NCI-H226 (cell line): ENCODE results near the gene OAF.

ENCODE experiments used
- DNase-seq: peaks from one replicate; pipeline ENCODE4 v3.0.0-alpha.2; 2015

The OAF gene

DNA sequence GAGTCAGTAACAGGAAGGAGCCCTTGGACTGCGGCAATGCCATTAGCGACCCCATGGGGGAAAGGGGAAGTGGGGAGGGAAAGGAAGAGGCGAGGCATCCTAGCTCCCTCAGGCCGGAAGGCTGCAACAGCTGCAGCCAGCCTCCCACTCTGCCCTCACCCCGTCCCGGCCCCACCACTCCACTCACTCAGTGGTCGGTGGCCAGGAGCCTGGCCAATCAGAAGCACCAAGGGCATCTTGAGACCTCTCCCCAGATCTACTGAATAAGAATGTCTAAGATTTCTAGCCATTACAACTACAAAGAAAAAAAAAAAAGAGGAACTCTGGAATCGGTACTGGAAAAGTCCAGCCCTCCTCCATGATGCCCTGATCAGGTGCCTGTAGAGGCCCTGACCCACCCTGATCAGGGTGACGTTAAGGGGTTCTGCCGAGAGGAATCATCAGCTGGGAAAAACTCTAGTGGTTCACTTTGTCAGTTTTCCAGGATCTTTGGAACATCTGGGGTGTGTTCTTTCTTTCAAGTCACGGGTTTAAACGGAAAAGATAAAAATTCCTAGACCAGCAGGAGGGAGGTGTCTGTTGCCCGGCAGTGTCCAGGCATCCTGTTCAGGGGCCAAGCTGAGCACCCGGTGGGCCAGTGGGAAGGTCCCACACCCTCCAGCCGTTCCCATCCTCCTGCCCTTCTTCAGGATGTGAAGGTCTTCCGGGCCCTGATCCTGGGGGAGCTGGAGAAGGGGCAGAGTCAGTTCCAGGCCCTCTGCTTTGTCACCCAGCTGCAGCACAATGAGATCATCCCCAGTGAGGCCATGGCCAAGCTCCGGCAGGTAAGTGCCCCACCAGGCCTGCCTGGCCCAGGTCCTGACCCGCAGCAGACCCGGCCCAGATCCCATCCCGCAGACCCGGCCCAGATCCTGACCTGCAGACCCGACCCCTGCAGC lies 14.4 kb downstream of the OAF start:
- no peak for DNase-seq

DNA sequence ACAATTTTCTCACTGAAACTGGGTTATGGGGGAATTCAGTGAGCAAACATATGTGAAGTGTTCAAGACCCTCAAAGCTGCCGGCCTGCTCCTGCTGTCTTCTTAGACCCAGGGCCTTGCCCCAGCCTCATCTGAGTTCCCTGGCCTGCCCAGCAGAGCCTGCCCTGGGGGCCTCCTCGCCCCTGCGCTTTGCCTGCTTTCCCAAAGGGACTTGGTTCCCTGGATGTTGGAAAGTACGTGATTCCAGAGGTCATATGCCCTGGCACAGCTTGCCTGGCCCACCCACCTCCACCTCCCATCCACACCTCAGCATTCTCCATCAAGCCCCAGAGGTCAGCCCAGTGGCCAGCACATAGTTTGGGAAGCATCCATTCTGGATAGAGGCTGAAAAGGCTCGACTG lies 15.4 kb downstream of the OAF start:
- no peak for DNase-seq

DNA sequence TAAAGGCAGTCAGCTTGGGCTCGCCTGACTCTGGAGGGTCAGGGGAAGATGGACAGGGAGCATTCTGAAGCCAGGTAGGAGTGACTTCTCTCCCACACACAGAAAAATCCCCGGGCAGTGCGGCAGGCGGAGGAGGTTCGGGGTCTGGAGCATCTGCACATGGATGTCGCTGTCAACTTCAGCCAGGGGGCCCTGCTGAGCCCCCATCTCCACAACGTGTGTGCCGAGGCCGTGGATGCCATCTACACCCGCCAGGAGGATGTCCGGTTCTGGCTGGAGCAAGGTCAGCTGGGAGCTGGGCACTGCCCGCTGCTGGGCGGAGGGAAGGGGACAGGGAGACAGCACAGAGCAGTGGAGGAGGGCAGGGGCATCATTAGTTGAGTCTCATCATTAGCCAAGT lies 15.9 kb downstream of the OAF start:
- no peak for DNase-seq

DNA sequence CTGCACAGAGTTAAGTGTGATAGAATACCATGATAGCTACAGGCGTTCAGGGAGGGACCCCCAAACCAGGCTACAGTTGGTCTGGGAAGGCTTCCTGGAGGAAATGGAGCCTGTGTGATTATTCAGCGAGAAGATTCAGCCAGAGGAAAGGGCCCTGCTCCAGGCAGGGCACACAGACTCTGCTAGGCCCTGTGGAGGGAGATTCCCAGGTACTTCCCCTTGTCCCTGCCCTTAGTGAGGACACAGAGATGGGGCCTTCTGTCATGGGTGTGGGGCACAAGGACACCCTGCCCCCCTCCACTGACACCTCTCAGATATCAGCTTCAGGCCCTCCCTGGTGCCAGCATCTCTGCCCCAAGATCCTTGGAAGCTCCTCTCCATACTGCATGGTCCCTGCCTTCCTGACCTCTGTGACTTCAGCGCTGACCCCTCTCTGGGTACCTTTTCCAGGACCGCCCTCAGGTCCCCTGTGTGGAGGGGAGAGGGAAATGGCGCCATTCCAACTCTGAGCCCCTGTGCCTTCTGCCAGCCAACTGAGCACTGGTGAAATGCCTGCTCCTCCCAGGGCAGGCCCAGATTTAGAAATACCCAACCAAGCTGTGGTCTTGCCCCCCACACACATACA lies 16.5 kb downstream of the OAF start:
- no peak for DNase-seq

DNA sequence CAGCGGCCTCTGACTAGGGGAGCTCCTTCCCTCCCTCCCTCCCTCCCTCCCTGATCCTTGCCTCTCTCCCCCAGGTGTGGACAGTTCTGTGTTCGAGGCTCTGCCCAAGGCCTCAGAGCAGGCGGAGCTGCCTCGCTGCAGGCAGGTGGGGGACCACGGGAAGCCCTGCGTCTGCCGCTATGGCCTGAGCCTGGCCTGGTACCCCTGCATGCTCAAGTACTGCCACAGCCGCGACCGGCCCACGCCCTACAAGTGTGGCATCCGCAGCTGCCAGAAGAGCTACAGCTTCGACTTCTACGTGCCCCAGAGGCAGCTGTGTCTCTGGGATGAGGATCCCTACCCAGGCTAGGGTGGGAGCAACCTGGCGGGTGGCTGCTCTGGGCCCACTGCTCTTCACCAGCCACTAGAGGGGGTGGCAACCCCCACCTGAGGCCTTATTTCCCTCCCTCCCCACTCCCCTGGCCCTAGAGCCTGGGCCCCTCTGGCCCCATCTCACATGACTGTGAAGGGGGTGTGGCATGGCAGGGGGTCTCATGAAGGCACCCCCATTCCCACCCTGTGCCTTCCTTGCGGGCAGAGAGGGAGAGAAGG lies 18.1 kb downstream of the OAF start:
- no peak for DNase-seq

DNA sequence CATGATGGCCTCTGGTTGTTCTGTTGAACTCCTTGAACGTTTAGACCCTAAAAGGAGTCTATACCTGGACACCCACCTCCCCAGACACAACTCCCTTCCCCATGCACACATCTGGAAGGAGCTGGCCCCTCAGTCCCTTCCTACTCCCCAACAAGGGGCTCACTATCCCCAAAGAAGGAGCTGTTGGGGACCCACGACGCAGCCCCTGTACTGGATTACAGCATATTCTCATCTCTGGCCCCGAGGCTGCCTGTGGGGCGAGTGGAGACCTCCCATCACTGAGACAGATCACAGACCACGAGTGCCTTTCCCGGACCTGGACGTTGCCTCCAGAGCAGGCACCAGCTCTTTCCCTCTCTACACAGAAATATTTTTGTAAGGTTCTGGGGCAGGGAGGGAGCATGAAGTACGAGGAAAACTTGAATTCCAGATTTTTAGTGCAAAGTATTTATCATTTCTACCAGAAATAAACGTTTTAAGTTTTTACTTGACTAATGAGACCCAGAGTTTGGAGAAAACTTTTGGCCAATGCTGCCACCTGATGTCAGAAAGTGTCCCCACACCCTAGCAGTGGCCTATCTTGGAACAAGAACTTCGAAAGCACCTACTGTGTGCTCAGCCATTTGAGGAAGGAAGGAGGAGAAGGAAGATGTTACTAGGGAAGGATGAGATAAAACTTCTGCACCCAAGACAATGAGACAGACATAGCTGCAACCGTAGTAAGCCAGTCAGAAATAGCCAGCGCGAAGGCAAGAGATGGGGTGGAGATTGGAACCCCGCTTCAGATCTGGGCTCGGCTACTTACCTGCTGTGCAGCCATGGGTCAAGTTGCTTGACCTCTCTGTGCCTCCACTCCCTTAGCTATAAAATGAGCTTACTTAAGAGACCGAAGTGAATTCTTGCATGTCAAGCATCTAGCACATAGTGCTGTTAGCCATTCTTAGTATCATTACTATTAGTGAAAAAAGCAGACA lies 18.9 kb downstream of the OAF start:
- DNase-seq = no peak

DNA sequence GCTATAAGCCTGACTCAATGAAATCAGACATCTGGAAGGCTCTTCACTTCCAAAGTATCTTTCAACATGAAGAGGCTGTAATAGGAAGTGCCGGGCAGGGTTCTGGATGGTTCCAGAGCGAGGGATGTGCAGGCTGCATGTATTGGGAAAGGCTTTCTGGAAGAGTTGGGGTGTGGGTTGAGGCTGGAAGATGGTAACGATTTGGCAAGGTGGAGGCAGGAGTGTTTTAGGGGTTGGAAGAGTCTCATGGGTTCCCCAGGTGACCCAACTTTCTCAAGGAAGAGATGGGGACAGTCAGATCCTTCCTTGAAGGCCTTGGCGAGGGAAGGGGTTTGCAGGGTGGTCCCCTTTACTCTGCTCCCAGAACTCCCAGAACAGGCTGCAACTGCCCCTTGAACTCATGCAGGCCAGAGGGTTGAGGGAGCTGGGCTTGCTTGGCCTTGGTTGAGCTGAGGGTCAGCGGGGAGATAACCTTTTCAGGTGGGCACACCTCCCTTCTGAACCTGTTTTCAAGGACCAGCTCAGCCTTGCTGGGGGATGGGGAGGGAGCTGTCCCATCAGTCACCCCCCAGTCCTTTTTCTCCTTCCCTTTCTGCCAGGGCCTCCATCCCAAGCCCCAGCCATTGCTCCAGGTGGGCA lies 19.7 kb downstream of the OAF start:
- no peak for DNase-seq

DNA sequence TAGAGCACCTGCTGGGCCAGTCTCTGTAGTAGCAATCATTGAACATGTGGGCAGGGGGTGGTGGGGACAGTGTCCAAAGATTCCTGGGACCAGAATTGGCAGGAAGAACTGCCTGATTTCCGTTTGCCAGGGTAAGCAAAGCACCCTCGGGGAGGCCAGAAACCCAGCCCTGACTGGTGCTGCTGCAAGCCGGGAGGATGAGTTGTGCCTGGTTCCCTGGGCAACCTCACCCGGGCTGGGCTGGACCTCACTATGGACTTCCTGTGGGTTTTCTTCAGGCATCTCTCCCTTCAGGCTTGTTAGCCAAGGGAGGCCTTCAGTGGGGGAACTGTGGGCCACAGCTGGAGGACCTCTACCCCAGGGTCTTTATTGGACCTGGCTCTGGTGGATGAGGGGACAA lies 21.1 kb downstream of the OAF start:
- DNase-seq = peak; percentile 45

DNA sequence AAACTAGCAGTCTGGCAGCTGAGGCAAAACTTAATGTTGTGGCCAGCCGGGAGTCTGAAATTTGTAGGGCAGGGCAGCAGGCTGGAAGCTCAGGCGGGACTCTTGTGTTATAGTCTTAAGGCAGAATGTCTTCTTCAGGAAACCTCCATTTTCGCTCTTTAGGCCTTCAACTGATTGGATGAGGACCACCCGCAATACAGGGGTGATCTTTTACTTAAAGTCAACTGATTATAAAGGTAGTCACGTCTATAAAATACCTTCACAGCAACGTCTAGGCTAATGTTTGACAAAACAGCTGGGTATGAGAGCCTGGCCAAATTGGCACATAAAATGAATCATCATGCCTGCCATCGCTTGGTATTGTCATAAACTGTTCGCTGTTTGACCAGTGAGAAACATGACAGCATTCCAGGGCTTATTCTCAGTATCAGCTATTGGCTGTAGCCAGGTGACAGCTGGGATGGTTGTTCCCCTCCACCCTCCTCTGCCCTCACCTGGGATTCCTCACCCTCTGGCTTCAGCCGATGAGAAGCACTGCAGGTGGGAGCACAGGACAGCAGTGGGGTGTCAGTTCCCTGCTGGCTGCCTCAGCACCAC lies 22.5 kb downstream of the OAF start:
- no peak for DNase-seq

DNA sequence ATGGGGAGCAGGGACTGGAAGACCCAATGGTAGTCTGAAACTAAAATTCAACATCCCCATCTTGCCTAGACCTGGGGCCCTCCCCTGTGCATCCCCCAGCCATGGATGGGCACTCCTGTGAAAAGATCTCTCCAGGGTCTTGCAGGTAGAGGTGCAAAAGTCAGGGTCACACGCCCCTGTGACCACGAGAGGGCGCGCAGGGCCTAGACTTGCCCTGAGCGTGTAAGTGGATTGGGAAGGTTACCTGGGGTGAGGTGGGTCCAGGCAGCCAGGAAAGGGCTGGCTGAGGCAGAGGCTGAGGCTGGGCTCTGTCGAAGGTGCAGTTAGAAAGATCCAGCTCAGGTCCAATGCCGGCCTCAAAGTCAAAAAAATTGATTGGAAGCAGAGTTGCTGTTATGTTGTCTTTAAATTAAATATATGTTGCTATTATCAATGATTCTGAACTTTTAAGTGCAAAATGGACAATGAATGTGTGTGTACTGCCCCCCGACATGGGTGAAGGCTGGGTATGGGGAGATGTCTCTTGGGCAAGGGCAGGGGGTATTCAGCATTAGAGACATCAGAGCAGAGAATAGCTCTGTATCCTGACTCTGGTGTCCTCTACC lies 24.3 kb downstream of the OAF start:
- DNase-seq = peak; percentile 25

DNA sequence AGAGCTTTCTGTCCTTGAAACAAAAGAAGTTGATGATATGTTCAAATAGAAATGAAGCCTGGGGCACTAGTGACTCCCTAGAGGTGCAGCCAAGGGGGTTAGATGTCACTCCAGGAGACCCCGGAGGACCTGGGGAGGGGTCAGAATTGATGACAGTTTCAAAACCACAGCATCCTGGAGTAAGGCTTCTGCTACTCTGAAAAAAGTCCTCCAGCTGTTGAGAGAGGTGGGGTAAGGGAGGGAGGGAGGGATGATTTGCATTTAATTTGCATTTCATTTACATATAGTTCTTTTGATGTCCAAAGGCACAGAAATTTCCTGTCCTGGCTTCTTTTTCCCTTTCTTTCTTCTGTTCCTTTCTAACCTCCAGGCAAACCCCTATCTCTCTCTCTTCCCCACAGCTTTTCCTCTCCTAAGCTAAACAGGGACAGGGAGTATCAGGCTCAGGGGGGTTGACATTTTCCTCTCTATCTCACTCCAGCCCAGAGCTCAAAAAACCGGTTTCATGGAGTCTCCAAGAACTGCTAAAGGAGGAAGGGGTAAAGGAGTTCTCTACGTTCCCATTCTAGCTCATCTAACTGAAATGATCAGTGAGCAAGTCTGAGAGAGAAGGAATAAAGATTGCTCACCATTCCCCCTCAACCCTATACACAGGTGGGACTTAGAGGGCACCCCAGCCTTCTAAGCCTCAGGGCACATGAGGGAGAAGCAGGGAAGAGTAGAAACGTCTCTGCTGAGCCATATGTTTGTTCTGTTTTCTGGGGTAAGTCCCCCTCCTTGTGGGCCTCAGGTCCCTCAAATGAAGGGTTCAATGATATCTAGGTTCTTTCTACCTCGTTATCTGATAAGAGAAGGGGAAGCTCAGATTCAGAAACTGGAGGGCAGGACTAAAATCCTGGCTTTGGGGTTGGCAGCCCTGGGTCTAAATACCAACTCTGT lies 25.6 kb downstream of the OAF start:
- DNase-seq = peak; percentile 91

DNA sequence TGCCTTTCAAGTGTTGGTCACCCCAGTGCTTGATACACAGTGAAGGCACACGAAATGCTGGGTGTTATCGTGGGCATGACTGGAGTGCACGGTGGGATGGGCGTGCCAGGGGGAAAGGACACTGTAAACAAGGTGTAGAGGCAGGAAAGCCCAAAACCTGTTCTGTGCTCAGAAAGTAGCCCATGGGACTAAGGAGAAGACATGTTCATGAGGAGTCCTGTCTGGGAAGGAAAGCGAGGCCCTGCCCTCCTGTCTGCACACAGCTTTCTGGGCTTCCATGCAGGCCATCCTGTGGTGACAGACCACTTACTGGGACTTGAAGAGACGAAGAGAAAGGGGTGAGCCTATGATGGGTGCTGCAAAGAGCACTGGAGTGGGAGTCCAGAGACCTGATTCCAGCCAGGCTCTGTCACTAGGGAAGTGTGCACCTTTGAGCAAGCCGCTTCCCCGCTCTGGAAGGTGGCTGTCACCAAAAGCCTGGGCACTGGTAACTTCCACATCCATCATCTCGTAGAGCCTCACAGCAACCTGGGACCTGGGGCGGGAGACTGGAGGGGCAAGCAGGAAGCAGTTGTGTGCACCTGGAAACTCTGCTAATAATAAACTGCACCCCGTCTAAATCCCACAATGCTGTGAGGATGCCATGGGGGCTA lies 28.3 kb downstream of the OAF start:
- DNase-seq = no peak

DNA sequence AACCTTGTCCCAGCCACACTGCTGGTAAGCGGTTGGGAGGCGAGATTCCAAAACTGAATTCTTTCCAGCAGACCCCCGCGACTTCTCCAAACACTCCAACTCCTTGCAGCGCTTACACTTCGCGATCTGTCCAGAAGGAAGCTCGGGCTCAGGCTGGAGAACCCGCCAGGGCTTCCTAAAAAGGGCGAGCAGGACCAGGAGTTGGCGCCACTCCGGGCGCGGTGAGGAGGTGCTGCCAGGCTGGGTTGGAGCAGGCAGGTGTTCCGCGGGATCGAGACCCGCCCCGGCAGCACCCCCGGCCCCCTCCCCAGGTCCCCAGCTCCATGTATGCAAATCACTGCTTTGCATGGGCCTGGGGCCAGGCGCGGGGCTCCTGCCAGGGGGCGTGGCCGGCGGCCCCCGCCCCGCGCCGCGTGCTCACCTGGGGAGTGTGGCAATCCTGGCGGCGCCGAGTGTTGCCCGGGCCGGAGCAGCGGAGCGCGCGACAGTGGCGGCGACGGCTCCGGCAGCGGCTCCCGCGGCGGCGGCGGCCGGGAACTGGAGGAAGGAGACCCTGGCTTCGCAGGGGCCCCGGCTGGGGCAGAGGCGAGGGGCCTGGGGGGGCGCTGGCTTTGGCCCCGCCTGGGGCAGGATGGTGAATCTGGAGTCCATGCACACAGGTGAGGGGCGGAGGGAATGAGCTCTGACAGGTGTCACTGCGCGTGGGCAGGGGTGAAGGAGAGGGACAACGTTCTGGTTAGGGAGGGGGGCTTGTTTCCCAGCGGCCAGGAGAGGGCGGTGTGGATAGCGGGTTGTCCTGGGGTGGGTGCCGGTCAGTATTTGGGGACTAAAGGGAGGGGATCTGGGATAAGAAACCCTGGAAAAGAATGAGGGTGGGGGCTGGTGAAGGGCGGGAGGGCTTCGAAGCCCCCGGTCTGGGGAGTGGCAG lies 29.1 kb downstream of the OAF start, which contains the start of gene POU2F3:
TSS of gene POU2F3 (plus strand) at position 428 of the 928 bp plus-strand sequence. CDS start at position 632, 204 bp downstream.
- no peak for DNase-seq

DNA sequence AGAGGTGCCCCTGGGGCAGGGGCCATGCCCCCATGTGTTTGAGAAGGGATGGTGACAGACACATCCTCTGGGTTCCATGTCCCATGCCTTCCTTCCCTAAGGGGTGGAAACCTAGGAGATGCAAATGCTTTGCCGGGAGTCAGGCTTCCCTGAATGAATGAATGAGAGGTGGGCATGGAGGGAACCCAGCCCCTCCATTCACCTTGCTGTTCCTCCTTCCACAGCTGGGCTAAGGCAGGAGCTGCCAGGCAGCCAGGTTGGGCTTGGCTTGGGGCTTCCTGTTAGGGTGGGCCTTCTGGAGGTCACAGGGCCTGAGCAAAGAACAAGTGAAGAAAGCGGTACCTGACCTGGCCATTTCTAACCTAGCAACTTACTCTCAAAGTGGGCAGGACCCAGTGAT lies 30.0 kb downstream of the OAF start:
- no peak for DNase-seq

DNA sequence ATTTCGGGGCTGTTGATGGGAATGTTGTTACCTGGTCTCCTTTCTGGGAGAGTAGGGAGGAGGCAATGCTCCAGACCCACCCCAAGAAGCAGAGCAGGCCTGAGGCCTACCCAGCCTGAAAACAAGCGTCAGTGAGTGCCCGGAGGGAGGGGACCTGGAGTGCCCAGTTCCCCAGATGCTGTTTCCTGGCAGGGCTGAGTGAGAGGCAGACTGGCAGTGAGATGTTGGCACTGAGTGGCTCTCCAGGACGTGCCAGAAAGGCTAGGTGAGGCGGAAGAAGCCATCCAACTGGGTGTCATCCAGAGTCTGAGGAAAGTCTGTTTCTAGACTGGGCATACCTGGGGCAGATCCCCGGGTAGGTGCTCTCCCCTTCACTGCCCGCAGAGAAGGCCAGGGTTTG lies 30.4 kb downstream of the OAF start:
- DNase-seq = no peak

DNA sequence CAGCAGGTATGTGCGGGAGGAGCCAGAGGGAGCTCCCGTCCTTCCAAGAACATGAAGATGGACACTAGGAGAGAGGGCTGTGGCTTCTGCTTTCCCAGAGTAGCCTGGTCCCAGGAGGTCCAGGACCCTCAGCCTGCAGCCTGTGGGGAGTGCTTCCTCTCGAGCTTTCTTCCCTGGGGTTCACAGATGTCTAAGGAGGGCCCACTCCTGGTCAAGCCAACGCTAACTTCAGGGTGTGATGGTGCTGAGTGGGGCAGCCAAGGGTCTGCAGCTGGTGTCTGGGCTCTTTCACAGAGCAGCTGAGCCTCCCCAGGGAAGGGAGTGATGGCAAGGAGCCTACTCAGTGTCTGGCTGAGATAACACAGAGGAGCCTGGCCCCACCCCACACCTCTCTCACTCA lies 32.4 kb downstream of the OAF start:
- DNase-seq = no peak

DNA sequence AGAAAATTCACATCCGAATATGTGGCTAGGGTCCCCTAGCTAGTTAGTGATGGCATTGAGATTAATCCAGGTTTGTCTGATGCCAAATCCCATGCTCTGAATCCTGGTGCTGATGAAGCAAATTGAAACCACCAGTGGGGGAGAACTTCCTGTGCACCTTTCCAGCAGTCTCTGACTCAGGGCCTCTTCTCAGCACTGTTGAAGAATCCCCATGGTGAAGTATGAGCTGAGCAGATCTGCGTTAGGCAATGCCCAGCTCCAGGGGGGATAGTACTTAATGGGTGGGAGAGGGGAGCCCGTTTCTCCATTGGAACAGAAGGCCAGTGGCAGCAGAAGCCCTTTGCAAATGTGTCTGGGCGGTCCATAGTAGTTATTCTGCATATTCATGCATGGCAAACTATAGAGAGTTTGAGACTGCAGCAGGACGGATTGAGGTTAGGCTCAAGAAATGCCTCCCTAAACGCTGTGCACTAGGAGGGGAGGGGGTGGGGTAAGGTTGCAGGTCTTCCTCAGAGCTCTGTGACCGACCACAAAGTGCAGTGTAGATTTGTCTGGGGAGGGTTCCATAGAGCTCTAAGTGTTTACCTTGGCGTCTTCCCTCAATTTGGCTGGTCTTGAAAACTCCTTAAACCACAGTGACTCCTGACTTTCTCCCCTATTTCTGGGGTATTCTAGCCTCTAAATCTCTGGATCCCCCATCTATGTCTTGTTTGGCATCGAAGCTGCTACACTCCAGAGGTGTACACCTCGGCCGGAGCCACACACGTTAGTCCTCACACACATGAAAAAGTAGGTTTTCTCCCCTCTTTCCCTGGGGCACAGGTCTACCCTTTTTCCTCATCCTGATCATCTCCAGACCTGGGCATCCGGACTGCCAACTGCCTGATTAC lies 33.9 kb downstream of the OAF start:
- peak; percentile 73 for DNase-seq
